ENCODE data around the gene ZNF683. TPM values are rescaled to one million over a fixed set of nuclear protein-coding genes. Genes with fewer than 3 reads are reported as not detected.
A peak's percentile ranks its signal among the peaks of the same experiment; 100 is the strongest.

Gene ZNF683
- total RNA-seq, 1 donor from 2014 or later: 1.4 TPM

- DNase-seq (ENCODE audit: low spot score): no peak
Measured at GRCh38 chr1:26358411-26359384, 13.9 kb downstream of the ZNF683 start.

GRCh38 chr1:26357121-26357602 is 15.4 kb downstream of the ZNF683 start:
- DNase-seq (ENCODE audit: low spot score): no peak

GRCh38 chr1:26356106-26356505 is 16.4 kb downstream of the ZNF683 start:
- DNase-seq (ENCODE audit: low spot score): no peak

GRCh38 chr1:26354972-26355371 is 17.6 kb downstream of the ZNF683 start:
- no peak for DNase-seq (ENCODE audit: low spot score)

GRCh38 chr1:26353976-26354820 is 18.4 kb downstream of the ZNF683 start, which contains the start of gene CRYBG2:
CRYBG2 (minus strand) TSS chr1:26354130; CDS start chr1:26346657, 7,473 bp downstream.
- DNase-seq (ENCODE audit: low spot score): peak; percentile 74

- DNase-seq (ENCODE audit: low spot score): no peak
Measured at GRCh38 chr1:26353210-26353859, 19.2 kb downstream of the ZNF683 start.

- no peak for DNase-seq (ENCODE audit: low spot score)
Measured at GRCh38 chr1:26352338-26352679, 20.2 kb downstream of the ZNF683 start.

GRCh38 chr1:26351590-26352337 is 20.8 kb downstream of the ZNF683 start:
- DNase-seq (ENCODE audit: low spot score): no peak

- no peak for DNase-seq (ENCODE audit: low spot score)
Measured at GRCh38 chr1:26350701-26351589, 21.6 kb downstream of the ZNF683 start.

- no peak for DNase-seq (ENCODE audit: low spot score)
Measured at GRCh38 chr1:26350343-26350700, 22.2 kb downstream of the ZNF683 start.

- DNase-seq (ENCODE audit: low spot score): no peak
Measured at GRCh38 chr1:26349877-26350244, 22.7 kb downstream of the ZNF683 start.

GRCh38 chr1:26349188-26349876 is 23.2 kb downstream of the ZNF683 start:
- no peak for DNase-seq (ENCODE audit: low spot score)

GRCh38 chr1:26346274-26347033 is 26.1 kb downstream of the ZNF683 start:
- no peak for DNase-seq (ENCODE audit: low spot score)

GRCh38 chr1:26345718-26346117 is 26.8 kb downstream of the ZNF683 start:
- DNase-seq (ENCODE audit: low spot score): no peak

- DNase-seq (ENCODE audit: low spot score): no peak
Measured at GRCh38 chr1:26344147-26344920, 28.2 kb downstream of the ZNF683 start.

- no peak for DNase-seq (ENCODE audit: low spot score)
Measured at GRCh38 chr1:26340047-26340481, 32.5 kb downstream of the ZNF683 start.

GRCh38 chr1:26338670-26339069 is 33.9 kb downstream of the ZNF683 start:
- DNase-seq (ENCODE audit: low spot score): no peak

- no peak for DNase-seq (ENCODE audit: low spot score)
Measured at GRCh38 chr1:26337625-26338024, 34.9 kb downstream of the ZNF683 start.

Measured in umbilical cord (tissue), 2 donors.